Tibial nerve (tissue), 4 donors: ENCODE measurements around the gene ACBD3. TPM values are rescaled to one million over a fixed set of nuclear protein-coding genes. Genes with fewer than 3 reads are reported as not detected.

Experiments
- DNase-seq, 2 donors: peaks; one replicate each; pipeline ENCODE4 v3.0.0-alpha.2; 2019; ENCODE audit warnings: low spot score in 2 of 2
- H3K27ac ChIP-seq, 4 donors: fragments of 200-600 bp; sonication (generic) in 3 of 4; one replicate each; pipeline ENCODE4 v1.5.1; 2017 to 2019; ENCODE audit warnings: mild to moderate bottlenecking in 1 of 4
- H3K27me3 ChIP-seq, 2 donors: fragments of 200-600 bp; sonication (generic) in 1 of 2; one replicate each; pipeline versions ENCODE4 v1.5.1 to v1.6.0; 2017 to 2019
- H3K36me3 ChIP-seq, 3 donors: fragments of 200-600 bp; sonication (generic); one replicate each; pipeline ENCODE4 v1.5.1; 2018 to 2019
- H3K4me1 ChIP-seq, 4 donors: fragments of 200-600 bp; sonication (generic) in 3 of 4; one replicate each; pipeline ENCODE4 v1.5.1; 2017 to 2019
- H3K4me3 ChIP-seq, 4 donors: fragments of 200-600 bp; sonication (generic) in 3 of 4; one replicate each; pipeline ENCODE4 v1.5.1; 2017 to 2019; ENCODE audit warnings: mild to moderate bottlenecking in 1 of 4, moderate library complexity in 1 of 4
- H3K9me3 ChIP-seq, 4 donors: fragments of 200-600 bp; sonication (generic) in 3 of 4; one replicate each; pipeline ENCODE4 v1.5.1; 2017 to 2019
- CTCF ChIP-seq, 5 experiments: fragments of 200-600 bp in 3 of 5; fragments of 450-650 bp in 2 of 5; sonication (generic) in 3 of 5; IDR thresholded peaks; one replicate each; pipeline ENCODE4 v1.5.1; 2016 to 2019; ENCODE audit warnings: antibody characterized with exemption in 5 of 5, mild to moderate bottlenecking in 3 of 5, moderate library complexity in 2 of 5
- EP300 ChIP-seq, 2 donors: sonication (generic); formaldehyde crosslinking; IDR thresholded peaks; one replicate each; pipeline ENCODE4 v1.6.1; 2017; ENCODE audit warnings: antibody characterized with exemption in 2 of 2, mild to moderate bottlenecking in 1 of 2
- POLR2A ChIP-seq, 2 donors: fragments of 450-650 bp; IDR thresholded peaks; one replicate each; pipeline ENCODE4 v1.6.1; 2017; ENCODE audit warnings: antibody characterized with exemption in 2 of 2, mild to moderate bottlenecking in 2 of 2, moderate library complexity in 2 of 2
- WGBS, 2 donors: methylation state at CpG; one replicate each; pipeline ENCODE4 v1.1.5; 2018; 5-methylcytosine and 5-hydroxymethylcytosine counted together
- total RNA-seq, 4 donors: library from RNA; depleted of rRNA; stranded (reverse); fragments of >200 nt; gene quantifications; one replicate each; pipeline ENCODE4 v1.1.0, GENCODE V29; 2016

Gene ACBD3
- total RNA-seq, 4 donors from 2014 or later = 41.4 to 54.9 (median 45.4) TPM

DNA sequence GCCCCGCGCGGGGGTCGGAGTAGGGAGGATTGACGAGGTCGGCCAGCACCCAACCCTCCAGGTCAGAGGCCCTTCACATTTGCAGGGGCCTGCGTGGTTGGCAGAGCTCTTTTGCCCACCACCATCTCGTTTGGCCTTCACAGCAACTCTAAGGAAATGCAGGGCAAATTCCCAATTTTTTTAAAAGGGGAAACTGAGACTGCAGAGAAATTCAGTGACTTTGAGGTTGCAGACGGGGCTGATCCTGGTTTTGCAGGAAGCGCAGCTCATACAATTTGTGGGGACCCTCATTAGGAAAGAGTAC lies 430 bp upstream of the ACBD3 start:
- Histone ChIP-seq H3K4me3 (peak overlapping the region; percentile 80 to 98 (median 86)), H3K27ac (peak overlapping the region; percentile 89 to 99 (median 94)), H3K4me1 (peaks cover 0 to 44% (median 25%) of the 10 kb centered on the region in 4 donors), H3K9me3 (no peaks in the 10 kb centered on the region), H3K27me3 (no peaks in the 10 kb centered on the region), H3K36me3 (no peaks in the 10 kb centered on the region)
- DNase-seq = no peak
- TF ChIP-seq POLR2A (IDR thresholded peaks at IDR 0.05) = no peak
- TF ChIP-seq CTCF (IDR thresholded peaks at IDR 0.05) = no peak
- TF ChIP-seq EP300 (IDR thresholded peaks at IDR 0.05) = no peak
- 6 to 7% methylated on average over 10 of the region's 10 CpGs for WGBS, 2 donors

GRCh38 chr1:226185141-226186036 lies 1.2 kb downstream of the ACBD3 start:
- peaks cover 0 to 59% (median 31%) of the 10 kb centered on the region in 4 donors for H3K4me1 ChIP-seq
- peak overlapping the region; percentile 80 to 98 (median 86) for H3K4me3 ChIP-seq
- no peak for DNase-seq
- H3K27ac ChIP-seq = peak overlapping the region; percentile 89 to 99 (median 94)
- peaks cover 0 to 2% (median 0%) of the 10 kb centered on the region in 3 donors for H3K36me3 ChIP-seq
- TF ChIP-seq POLR2A (IDR thresholded peaks at IDR 0.05) = no peak
- peak in 1 of 2 donors; percentile 17 for TF ChIP-seq EP300 (IDR thresholded peaks at IDR 0.05)
- H3K27me3 ChIP-seq = no peaks in the 10 kb centered on the region
- H3K9me3 ChIP-seq = no peaks in the 10 kb centered on the region
- 18 to 21% methylated on average over 14 of the region's 14 CpGs for WGBS, 2 donors

DNA sequence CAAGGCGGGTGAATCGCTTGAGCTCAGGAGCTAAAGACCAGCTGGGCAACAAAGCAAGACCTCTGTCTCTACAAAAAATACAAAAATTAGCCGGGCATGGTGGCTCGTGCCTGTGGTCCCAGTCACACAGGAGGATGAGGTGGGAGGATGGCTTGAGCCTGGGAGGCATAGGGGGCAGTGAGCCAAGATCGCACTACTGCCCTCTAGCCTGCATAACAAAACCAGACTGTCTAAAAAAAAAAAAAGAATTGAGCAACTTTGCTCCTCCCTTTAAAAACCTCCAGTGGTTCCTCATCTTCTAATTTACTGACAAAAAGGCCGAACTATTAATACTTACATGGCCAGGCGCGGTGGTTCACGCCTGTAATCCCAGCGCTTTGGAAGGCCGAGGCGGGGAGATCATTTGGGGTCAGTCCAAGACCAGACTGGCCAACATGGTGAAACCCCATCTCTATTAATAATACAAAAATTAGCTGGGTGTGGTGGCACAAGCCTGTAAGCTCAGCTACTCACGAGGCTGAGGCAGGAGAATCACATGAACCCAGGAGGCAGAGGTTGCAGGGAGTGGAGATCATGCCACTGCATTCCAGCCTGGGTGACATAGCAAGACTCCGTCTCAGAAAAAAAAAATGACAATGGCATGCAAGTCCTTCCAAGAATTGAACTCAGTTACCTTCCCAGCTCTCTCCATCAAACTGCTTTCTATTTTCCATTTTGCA lies 4.4 kb downstream of the ACBD3 start:
- Histone ChIP-seq H3K4me1 (peaks cover 0 to 67% (median 30%) of the 10 kb centered on the region in 4 donors), H3K9me3 (no peaks in the 10 kb centered on the region), H3K4me3 (no peak overlapping the region), H3K36me3 (peaks cover 0 to 6% (median 0%) of the 10 kb centered on the region in 3 donors), H3K27ac (peak overlapping the region in 2 of 4 donors; percentile 66 to 78), H3K27me3 (no peaks in the 10 kb centered on the region)
- TF ChIP-seq EP300 (IDR thresholded peaks at IDR 0.05) = peak in 1 of 2 donors; percentile 65
- peak in 4 of 5 experiments; percentile 15 to 37 (median 28) for TF ChIP-seq CTCF (IDR thresholded peaks at IDR 0.05)
- no peak for TF ChIP-seq POLR2A (IDR thresholded peaks at IDR 0.05)
- WGBS, 2 donors = 56 to 64% methylated on average over 14 of the region's 14 CpGs
- DNase-seq = peak; percentile 34 to 52

DNA sequence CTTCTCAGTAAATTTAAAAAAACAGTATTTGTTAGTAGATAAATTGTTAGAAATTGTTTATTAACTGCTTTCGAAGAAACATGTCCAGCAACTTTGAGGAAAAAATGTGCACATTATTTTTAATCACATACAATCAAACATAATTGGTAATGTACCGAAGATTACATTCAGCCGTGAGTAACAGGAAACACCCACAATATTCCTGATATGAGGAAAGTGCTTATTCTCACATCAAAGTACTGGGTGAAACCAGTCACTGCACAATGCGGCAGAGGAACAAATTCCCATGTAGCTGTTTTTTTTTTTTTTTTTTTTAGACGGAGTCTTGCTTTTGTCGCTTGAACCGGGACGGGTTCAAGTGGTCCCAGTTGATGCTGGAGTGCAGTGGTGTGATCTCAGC lies 9.7 kb downstream of the ACBD3 start:
- no peak for DNase-seq
- no peak for TF ChIP-seq POLR2A (IDR thresholded peaks at IDR 0.05)
- Histone ChIP-seq H3K4me3 (no peak overlapping the region), H3K27ac (no peak overlapping the region), H3K36me3 (peaks cover 0 to 6% (median 0%) of the 10 kb centered on the region in 3 donors), H3K9me3 (no peaks in the 10 kb centered on the region), H3K4me1 (peaks cover 0 to 43% (median 6%) of the 10 kb centered on the region in 4 donors), H3K27me3 (no peaks in the 10 kb centered on the region)
- WGBS, 2 donors = 82 to 88% methylated on average over 8 of the region's 8 CpGs

- Histone ChIP-seq H3K9me3 (no peaks in the 10 kb centered on the region), H3K27me3 (no peaks in the 10 kb centered on the region), H3K4me3 (no peak overlapping the region), H3K27ac (no peak overlapping the region), H3K4me1 (peaks cover 0 to 16% (median 0%) of the 10 kb centered on the region in 4 donors), H3K36me3 (peaks cover 0 to 6% (median 0%) of the 10 kb centered on the region in 3 donors)
- 86 to 90% methylated on average over 5 of the region's 5 CpGs for WGBS, 2 donors
- no peak for TF ChIP-seq CTCF (IDR thresholded peaks at IDR 0.05)
- TF ChIP-seq EP300 (IDR thresholded peaks at IDR 0.05) = no peak
- no peak for DNase-seq
These were observed 14.0 kb downstream of the ACBD3 start for GRCh38 chr1:226172589-226172988.

GRCh38 chr1:226166341-226166740 lies 20.2 kb downstream of the ACBD3 start:
- H3K36me3 ChIP-seq = peaks cover 0 to 48% (median 17%) of the 10 kb centered on the region in 3 donors
- DNase-seq = no peak
- 82 to 85% methylated on average over 9 of the region's 9 CpGs for WGBS, 2 donors
- H3K27me3 ChIP-seq = no peaks in the 10 kb centered on the region
- TF ChIP-seq POLR2A (IDR thresholded peaks at IDR 0.05) (no peak), CTCF (IDR thresholded peaks at IDR 0.05) (no peak), EP300 (IDR thresholded peaks at IDR 0.05) (no peak)
- no peak overlapping the region for H3K27ac ChIP-seq
- H3K9me3 ChIP-seq = no peaks in the 10 kb centered on the region
- H3K4me1 ChIP-seq = no peaks in the 10 kb centered on the region
- H3K4me3 ChIP-seq = no peak overlapping the region
